IPS DF 6.9 (cell line): ENCODE data around the gene ZNF77.
"Not testable (repeated sequence)": the region's sequence is repeated elsewhere in the genome, so short reads cannot be mapped to it uniquely, and the experiment has no call there.

Experiments
- DNase-seq: peaks from one replicate; pipeline ENCODE4 v3.0.0-alpha.2; 2013; ENCODE audit warnings: low read depth, low spot score
- H3K27ac ChIP-seq: one replicate; pipeline ENCODE4 v1.5.1; 2013; ENCODE audit warnings: low read length, control low read depth
- H3K27me3 ChIP-seq: 2 replicates; pipeline ENCODE4 v1.6.1; 2013; ENCODE audit warnings: mild to moderate bottlenecking, low read length; ENCODE audit not compliant: control insufficient read depth, insufficient read depth
- H3K36me3 ChIP-seq: 2 replicates; pipeline ENCODE4 v1.6.1; 2013; ENCODE audit warnings: low read length; ENCODE audit not compliant: control insufficient read depth, insufficient read depth
- H3K4me1 ChIP-seq: 2 replicates; pipeline ENCODE4 v1.6.1; 2013; ENCODE audit warnings: low read length; ENCODE audit not compliant: control insufficient read depth, insufficient read depth
- H3K4me3 ChIP-seq: 2 replicates; pipeline ENCODE4 v1.5.1; 2013; ENCODE audit warnings: mild to moderate bottlenecking, low read length
- H3K9me3 ChIP-seq: 2 replicates; pipeline ENCODE4 v1.6.1; 2013; ENCODE audit warnings: low read length, inconsistent platforms; ENCODE audit not compliant: control insufficient read depth, insufficient read depth
- WGBS: extraction: QIAGEN DNeasy Blood & Tissue Kit; methylation state at CpG from one replicate; pipeline ENCODE4 v1.1.7; 2013; ENCODE audit warnings: mixed read lengths, missing lambda C conversion rate; ENCODE audit not compliant: insufficient read length, insufficient coverage; 5-methylcytosine and 5-hydroxymethylcytosine counted together

ZNF77 gene

GRCh38 chr19:2890531-2890930 lies 54.2 kb downstream of the ZNF77 start:
- H3K9me3 ChIP-seq, DNase-seq, H3K36me3 ChIP-seq, H3K27ac ChIP-seq, H3K27me3 ChIP-seq, H3K4me1 ChIP-seq, H3K4me3 ChIP-seq: not testable (repeated sequence)
- no CpG with 5 or more reads among the region's 8 CpGs for WGBS

- no peaks in the 10 kb centered on the region for H3K27me3 ChIP-seq
- H3K27ac ChIP-seq, result no peak overlapping the region
- no peaks in the 10 kb centered on the region; the same call in 1 of the 2 replicates for H3K4me1 ChIP-seq
- no peaks in the 10 kb centered on the region for H3K36me3 ChIP-seq
- no peaks in the 10 kb centered on the region for H3K9me3 ChIP-seq
- H3K4me3 ChIP-seq, result no peak overlapping the region
- DNase-seq, result no peak
- no CpG with 5 or more reads among the region's 37 CpGs for WGBS
Measured at GRCh38 chr19:2888731-2889224, 56.0 kb downstream of the ZNF77 start.

- Histone ChIP-seq H3K27ac (no peak overlapping the region), H3K4me3 (no peak overlapping the region), H3K4me1 (no peaks in the 10 kb centered on the region; the same call in 1 of the 2 replicates), H3K9me3 (no peaks in the 10 kb centered on the region), H3K36me3 (no peaks in the 10 kb centered on the region), H3K27me3 (no peaks in the 10 kb centered on the region)
- peak; percentile 37 for DNase-seq
- no CpG with 5 or more reads among the region's 9 CpGs for WGBS
Measured at GRCh38 chr19:2887391-2887914, 57.3 kb downstream of the ZNF77 start.

GRCh38 chr19:2885736-2886135 lies 59.0 kb downstream of the ZNF77 start:
- H3K4me1 ChIP-seq, result no peaks in the 10 kb centered on the region; the same call in 1 of the 2 replicates
- no peaks in the 10 kb centered on the region for H3K27me3 ChIP-seq
- H3K27ac ChIP-seq, result no peak overlapping the region
- no peaks in the 10 kb centered on the region for H3K36me3 ChIP-seq
- no CpG with 5 or more reads among the region's 17 CpGs for WGBS
- H3K9me3 ChIP-seq, result no peaks in the 10 kb centered on the region
- DNase-seq, result no peak
- no peak overlapping the region for H3K4me3 ChIP-seq

- Histone ChIP-seq H3K27me3 (no peaks in the 10 kb centered on the region), H3K4me1 (no peaks in the 10 kb centered on the region; the same call in 1 of the 2 replicates), H3K27ac (no peak overlapping the region), H3K36me3 (no peaks in the 10 kb centered on the region), H3K4me3 (no peak overlapping the region), H3K9me3 (no peaks in the 10 kb centered on the region)
- no CpG with 5 or more reads among the region's 14 CpGs for WGBS
- DNase-seq, result no peak
Measured at GRCh38 chr19:2883686-2884439, 60.9 kb downstream of the ZNF77 start.
